Thyroid gland (tissue), 4 donors: ENCODE results near the gene GGT6. TPM values are rescaled to one million over a fixed set of nuclear protein-coding genes. Genes with fewer than 3 reads are reported as not detected.

ENCODE experiments used
- DNase-seq, 2 donors: peaks; one replicate each; pipeline ENCODE4 v3.0.0-alpha.2; 2019
- H3K27ac ChIP-seq, 3 donors: fragments of 200-600 bp; sonication (generic); 1 replicate in 2 of 3; 2 replicates in 1 of 3; pipeline ENCODE4 v1.5.1; 2016 to 2019; ENCODE audit warnings: mild to moderate bottlenecking in 1 of 3, moderate library complexity in 1 of 3
- H3K27me3 ChIP-seq: fragments of 200-600 bp; sonication (generic); one replicate; pipeline ENCODE4 v1.5.1; 2019
- H3K36me3 ChIP-seq, 2 donors: fragments of 200-600 bp; sonication (generic); one replicate each; pipeline ENCODE4 v1.5.1; 2016 to 2019
- H3K4me1 ChIP-seq, 2 donors: fragments of 200-600 bp; sonication (generic); one replicate each; pipeline ENCODE4 v1.5.1; 2017 to 2019
- H3K4me3 ChIP-seq, 3 donors: fragments of 200-600 bp; sonication (generic); replicated peaks in 1 of 3; 1 replicate in 2 of 3; 2 replicates in 1 of 3; pipeline ENCODE4 v1.5.1; 2016; ENCODE audit warnings: mild to moderate bottlenecking in 1 of 3
- H3K9me3 ChIP-seq: fragments of 200-600 bp; sonication (generic); one replicate; pipeline ENCODE4 v1.5.1; 2017
- CTCF ChIP-seq, 6 experiments: fragments of 200-600 bp in 3 of 6; fragments of 450-650 bp in 3 of 6; sonication (generic) in 3 of 6; IDR thresholded peaks; one replicate each; pipeline ENCODE4 v1.5.1; 2016 to 2019; ENCODE audit warnings: antibody characterized with exemption in 6 of 6, mild to moderate bottlenecking in 2 of 6, inconsistent platforms in 1 of 6, moderate library complexity in 1 of 6
- POLR2A ChIP-seq, 2 donors: fragments of 450-650 bp; IDR thresholded peaks; one replicate each; pipeline ENCODE4 v1.6.1; 2017; ENCODE audit warnings: antibody characterized with exemption in 2 of 2, mild to moderate bottlenecking in 2 of 2, moderate library complexity in 1 of 2
- WGBS, 2 donors: methylation state at CpG; one replicate each; pipeline ENCODE4 v1.1.5; 2017; 5-methylcytosine and 5-hydroxymethylcytosine counted together
- intact Hi-C: fragments of 100-400 bp; cut with DNase I; formaldehyde crosslinking; loops from one replicate; pipeline ENCODE4 v1.15.1; 2023
- total RNA-seq, 4 donors: library from RNA; depleted of rRNA; stranded (reverse); fragments of >200 nt; gene quantifications; one replicate each; pipeline ENCODE4 v1.2.3, GENCODE V29; 2016

The GGT6 gene
- total RNA-seq, 4 donors from 2014 or later, result 0.56 to 1.3 TPM; not detected in 2

GRCh38 chr17:4544951-4545216 is 15.5 kb downstream of the GGT6 start:
- intact Hi-C loops, result no loop called here
- no peak for DNase-seq
- Histone ChIP-seq H3K36me3 (peaks cover 49 to 54% of the 10 kb centered on the region in 2 donors), H3K27ac (no peak overlapping the region), H3K27me3 (no peaks in the 10 kb centered on the region), H3K9me3 (no peaks in the 10 kb centered on the region), H3K4me3 (no peak overlapping the region), H3K4me1 (peaks cover 0 to 5% of the 10 kb centered on the region in 2 donors)
- TF ChIP-seq CTCF (IDR thresholded peaks at IDR 0.05) (no peak), POLR2A (IDR thresholded peaks at IDR 0.05) (no peak)
- WGBS, 2 donors, result 93% methylated on average over 18 of the region's 18 CpGs

- DNase-seq, result no peak
- Histone ChIP-seq H3K4me1 (peaks cover 0 to 5% of the 10 kb centered on the region in 2 donors), H3K4me3 (no peak overlapping the region), H3K36me3 (peaks cover 48 to 55% of the 10 kb centered on the region in 2 donors), H3K9me3 (no peaks in the 10 kb centered on the region), H3K27ac (no peak overlapping the region), H3K27me3 (no peaks in the 10 kb centered on the region)
- intact Hi-C loops, result no loop called here
- TF ChIP-seq POLR2A (IDR thresholded peaks at IDR 0.05) (no peak), CTCF (IDR thresholded peaks at IDR 0.05) (no peak)
- 95 to 99% methylated on average over 11 to 36 of the region's 37 CpGs for WGBS, 2 donors
These were observed 16.0 kb downstream of the GGT6 start for GRCh38 chr17:4544135-4544950.

GRCh38 chr17:4543557-4544026 is 16.8 kb downstream of the GGT6 start:
- no peak for DNase-seq
- intact Hi-C loops, result no loop called here
- H3K27ac ChIP-seq, result no peak overlapping the region

GRCh38 chr17:4542726-4543191 is 17.6 kb downstream of the GGT6 start:
- intact Hi-C loops, result no loop called here
- Histone ChIP-seq H3K4me3 (no peak overlapping the region), H3K27me3 (no peaks in the 10 kb centered on the region), H3K9me3 (no peaks in the 10 kb centered on the region), H3K27ac (no peak overlapping the region), H3K36me3 (peaks cover 44 to 47% of the 10 kb centered on the region in 2 donors), H3K4me1 (peaks cover 0 to 14% of the 10 kb centered on the region in 2 donors)
- DNase-seq, result peak in 1 of 2 donors; percentile 48
- 85 to 94% methylated on average over 16 of the region's 19 CpGs for WGBS, 2 donors
- TF ChIP-seq POLR2A (IDR thresholded peaks at IDR 0.05) (no peak), CTCF (IDR thresholded peaks at IDR 0.05) (no peak)

More at GRCh38 chr17:4543557-4544026, 16.8 kb downstream of the GGT6 start:
- H3K4me3 ChIP-seq, result no peak overlapping the region
- H3K27me3 ChIP-seq, result no peaks in the 10 kb centered on the region
- peaks cover 48 to 53% of the 10 kb centered on the region in 2 donors for H3K36me3 ChIP-seq
- 87 to 97% methylated on average over 15 to 19 of the region's 19 CpGs for WGBS, 2 donors
- no peaks in the 10 kb centered on the region for H3K9me3 ChIP-seq
- TF ChIP-seq POLR2A (IDR thresholded peaks at IDR 0.05), result no peak
- no peak for TF ChIP-seq CTCF (IDR thresholded peaks at IDR 0.05)
- peaks cover 0 to 5% of the 10 kb centered on the region in 2 donors for H3K4me1 ChIP-seq

DNA sequence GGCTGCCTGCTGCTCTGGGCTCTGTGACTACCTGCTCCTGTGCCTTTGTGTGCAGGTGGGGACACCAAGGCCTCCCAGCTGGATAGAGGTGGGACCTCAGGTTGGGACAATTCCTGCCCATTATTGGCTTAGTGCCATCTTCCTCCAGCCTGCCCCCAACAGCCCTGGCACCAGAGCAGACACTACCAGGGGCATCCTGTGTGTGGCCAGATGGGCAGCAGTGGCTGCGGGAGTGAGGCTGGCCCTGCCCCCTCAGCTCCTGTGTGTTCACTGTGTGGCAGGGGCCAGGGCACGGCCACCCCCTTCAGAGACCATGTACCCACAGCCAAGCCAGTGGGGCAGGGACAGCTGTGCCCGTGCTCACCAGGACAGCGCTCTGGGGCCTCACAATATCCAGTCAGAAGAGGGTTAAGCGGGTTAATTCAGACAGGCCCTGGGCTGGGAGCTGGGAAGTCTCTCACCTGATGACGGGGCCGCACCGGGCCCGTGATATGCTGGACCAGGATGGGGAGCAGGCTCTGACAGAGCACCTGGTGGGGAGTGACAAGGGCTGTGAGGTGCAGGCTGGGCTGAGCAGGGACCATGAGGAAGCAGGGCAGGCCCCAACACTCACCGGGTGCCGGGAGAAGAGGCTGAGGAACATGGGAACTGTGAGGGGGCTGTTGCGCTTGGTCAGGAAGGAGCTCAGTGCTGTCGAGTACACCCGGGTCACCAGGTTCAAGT is 18.2 kb downstream of the GGT6 start:
- Histone ChIP-seq H3K4me1 (peaks cover 0 to 20% of the 10 kb centered on the region in 2 donors), H3K27me3 (no peaks in the 10 kb centered on the region), H3K36me3 (peaks cover 42 to 43% of the 10 kb centered on the region in 2 donors), H3K9me3 (no peaks in the 10 kb centered on the region), H3K4me3 (no peak overlapping the region), H3K27ac (no peak overlapping the region)
- intact Hi-C loops, result no loop called here
- no peak for DNase-seq
- 91 to 92% methylated on average over 13 of the region's 14 CpGs for WGBS, 2 donors
- TF ChIP-seq CTCF (IDR thresholded peaks at IDR 0.05) (no peak), POLR2A (IDR thresholded peaks at IDR 0.05) (no peak)
